Measurements from ENCODE around the gene SERGEF. TPM values are rescaled to one million over a fixed set of nuclear protein-coding genes. Genes with fewer than 3 reads are reported as not detected.

The SERGEF gene
- total RNA-seq, 2 donors from 2014 or later = 40.8 to 43.1 TPM

- H3K9me3 Mint-ChIP-seq = peaks cover 0 to 3% of the 10 kb centered on the region in 2 donors
- ATAC-seq (replicated peaks in 1 of 2) = no peak
- peaks cover 5 to 14% of the 10 kb centered on the region in 2 donors for H3K36me3 Mint-ChIP-seq (ENCODE audit: insufficient read depth in 2 of 2)
- no peaks in the 10 kb centered on the region for H3K27me3 Mint-ChIP-seq (ENCODE audit: low read depth)
- H3K27ac Mint-ChIP-seq = no peak overlapping the region
- H3K4me1 Mint-ChIP-seq (ENCODE audit: low read depth) = no peaks in the 10 kb centered on the region
- no peak overlapping the region for H3K4me3 Mint-ChIP-seq
- no peak for DNase-seq
These were observed 24.4 kb downstream of the SERGEF start for GRCh38 chr11:17988465-17988864.

GRCh38 chr11:17987826-17988225 lies 25.0 kb downstream of the SERGEF start:
- ATAC-seq (replicated peaks in 1 of 2) (no peak), DNase-seq (no peak)
- Mint-ChIP-seq H3K4me3 (no peak overlapping the region), H3K36me3 (ENCODE audit: insufficient read depth in 2 of 2) (peaks cover 5 to 18% of the 10 kb centered on the region in 2 donors), H3K27ac (no peak overlapping the region), H3K27me3 (ENCODE audit: low read depth) (no peaks in the 10 kb centered on the region), H3K9me3 (peaks cover 0 to 3% of the 10 kb centered on the region in 2 donors), H3K4me1 (ENCODE audit: low read depth) (no peaks in the 10 kb centered on the region)

GRCh38 chr11:17986711-17987220 lies 26.1 kb downstream of the SERGEF start:
- H3K9me3 Mint-ChIP-seq = peaks cover 0 to 3% of the 10 kb centered on the region in 2 donors
- no peak for ATAC-seq (replicated peaks in 1 of 2)
- no peak overlapping the region for H3K27ac Mint-ChIP-seq
- no peaks in the 10 kb centered on the region for H3K27me3 Mint-ChIP-seq (ENCODE audit: low read depth)
- peaks cover 5 to 18% of the 10 kb centered on the region in 2 donors for H3K36me3 Mint-ChIP-seq (ENCODE audit: insufficient read depth in 2 of 2)
- H3K4me1 Mint-ChIP-seq (ENCODE audit: low read depth) = no peaks in the 10 kb centered on the region
- no peak for DNase-seq
- no peak overlapping the region for H3K4me3 Mint-ChIP-seq

- no peak for DNase-seq
- H3K4me1 Mint-ChIP-seq (ENCODE audit: low read depth) = no peaks in the 10 kb centered on the region
These were observed 26.7 kb downstream of the SERGEF start for GRCh38 chr11:17986007-17986710.

GRCh38 chr11:17985517-17985916 lies 27.3 kb downstream of the SERGEF start:
- peaks cover 0 to 3% of the 10 kb centered on the region in 2 donors for H3K9me3 Mint-ChIP-seq
- H3K27me3 Mint-ChIP-seq (ENCODE audit: low read depth) = no peaks in the 10 kb centered on the region
- no peak for ATAC-seq (replicated peaks in 1 of 2)
- H3K36me3 Mint-ChIP-seq (ENCODE audit: insufficient read depth in 2 of 2) = peaks cover 5 to 16% of the 10 kb centered on the region in 2 donors
- no peak for DNase-seq
- H3K27ac Mint-ChIP-seq = no peak overlapping the region
- no peak overlapping the region for H3K4me3 Mint-ChIP-seq
- H3K4me1 Mint-ChIP-seq (ENCODE audit: low read depth) = no peaks in the 10 kb centered on the region

More at GRCh38 chr11:17986007-17986710, 26.7 kb downstream of the SERGEF start:
- H3K27me3 Mint-ChIP-seq (ENCODE audit: low read depth) = no peaks in the 10 kb centered on the region
- H3K36me3 Mint-ChIP-seq (ENCODE audit: insufficient read depth in 2 of 2) = peaks cover 5 to 16% of the 10 kb centered on the region in 2 donors
- no peak overlapping the region for H3K27ac Mint-ChIP-seq
- ATAC-seq (replicated peaks in 1 of 2) = no peak
- peaks cover 0 to 3% of the 10 kb centered on the region in 2 donors for H3K9me3 Mint-ChIP-seq
- H3K4me3 Mint-ChIP-seq = no peak overlapping the region

- H3K27ac Mint-ChIP-seq = no peak overlapping the region
- peaks cover 0 to 3% of the 10 kb centered on the region in 2 donors for H3K9me3 Mint-ChIP-seq
- no peaks in the 10 kb centered on the region for H3K27me3 Mint-ChIP-seq (ENCODE audit: low read depth)
- DNase-seq (no peak), ATAC-seq (replicated peaks in 1 of 2) (no peak)
- H3K4me3 Mint-ChIP-seq = no peak overlapping the region
- no peaks in the 10 kb centered on the region for H3K4me1 Mint-ChIP-seq (ENCODE audit: low read depth)
- peaks cover 5 to 16% of the 10 kb centered on the region in 2 donors for H3K36me3 Mint-ChIP-seq (ENCODE audit: insufficient read depth in 2 of 2)
These were observed 29.3 kb downstream of the SERGEF start for GRCh38 chr11:17983569-17983968.

- DNase-seq = peak; percentile 12 to 24
- Mint-ChIP-seq H3K4me1 (ENCODE audit: low read depth) (no peaks in the 10 kb centered on the region), H3K36me3 (ENCODE audit: insufficient read depth in 2 of 2) (peaks cover 5 to 14% of the 10 kb centered on the region in 2 donors), H3K27me3 (ENCODE audit: low read depth) (no peaks in the 10 kb centered on the region), H3K4me3 (no peak overlapping the region), H3K9me3 (peaks cover 0 to 3% of the 10 kb centered on the region in 2 donors), H3K27ac (no peak overlapping the region)
- no peak for ATAC-seq (replicated peaks in 1 of 2)
These were observed 33.0 kb downstream of the SERGEF start for GRCh38 chr11:17979770-17980371.

- Mint-ChIP-seq H3K27me3 (ENCODE audit: low read depth) (no peaks in the 10 kb centered on the region), H3K9me3 (peaks cover 0 to 3% of the 10 kb centered on the region in 2 donors), H3K4me1 (ENCODE audit: low read depth) (no peaks in the 10 kb centered on the region), H3K27ac (no peak overlapping the region), H3K4me3 (no peak overlapping the region), H3K36me3 (ENCODE audit: insufficient read depth in 2 of 2) (peaks cover under 1 to 7% of the 10 kb centered on the region in 2 donors)
- DNase-seq (peak in 1 of 2 donors; percentile 10), ATAC-seq (replicated peaks in 1 of 2) (no peak)
These were observed 34.1 kb downstream of the SERGEF start for GRCh38 chr11:17978553-17979287.

- Mint-ChIP-seq H3K27me3 (ENCODE audit: low read depth) (no peaks in the 10 kb centered on the region), H3K27ac (no peak overlapping the region), H3K36me3 (ENCODE audit: insufficient read depth in 2 of 2) (peaks cover 4 to 6% of the 10 kb centered on the region in 2 donors), H3K4me3 (no peak overlapping the region), H3K9me3 (no peaks in the 10 kb centered on the region), H3K4me1 (ENCODE audit: low read depth) (no peaks in the 10 kb centered on the region)
- ATAC-seq (replicated peaks in 1 of 2) = no peak
- no peak for DNase-seq
These were observed 36.2 kb downstream of the SERGEF start for GRCh38 chr11:17976651-17977050.

- Mint-ChIP-seq H3K9me3 (no peaks in the 10 kb centered on the region), H3K4me3 (no peak overlapping the region), H3K27ac (no peak overlapping the region), H3K36me3 (ENCODE audit: insufficient read depth in 2 of 2) (peaks cover 7 to 10% of the 10 kb centered on the region in 2 donors), H3K27me3 (ENCODE audit: low read depth) (no peaks in the 10 kb centered on the region), H3K4me1 (ENCODE audit: low read depth) (no peaks in the 10 kb centered on the region)
- ATAC-seq (replicated peaks in 1 of 2) (no peak), DNase-seq (no peak)
These were observed 38.6 kb downstream of the SERGEF start for GRCh38 chr11:17974246-17974645.

GRCh38 chr11:17972987-17973386 lies 39.9 kb downstream of the SERGEF start:
- Mint-ChIP-seq H3K27ac (no peak overlapping the region), H3K27me3 (ENCODE audit: low read depth) (no peaks in the 10 kb centered on the region), H3K4me1 (ENCODE audit: low read depth) (no peaks in the 10 kb centered on the region), H3K9me3 (no peaks in the 10 kb centered on the region), H3K36me3 (ENCODE audit: insufficient read depth in 2 of 2) (peaks cover 7 to 10% of the 10 kb centered on the region in 2 donors), H3K4me3 (no peak overlapping the region)
- DNase-seq (no peak), ATAC-seq (replicated peaks in 1 of 2) (no peak)

GRCh38 chr11:17968206-17968605 lies 44.6 kb downstream of the SERGEF start:
- ATAC-seq (replicated peaks in 1 of 2) (no peak), DNase-seq (no peak)
- Mint-ChIP-seq H3K36me3 (ENCODE audit: insufficient read depth in 2 of 2) (peaks cover 10 to 13% of the 10 kb centered on the region in 2 donors), H3K27me3 (ENCODE audit: low read depth) (no peaks in the 10 kb centered on the region), H3K9me3 (no peaks in the 10 kb centered on the region), H3K27ac (no peak overlapping the region), H3K4me1 (ENCODE audit: low read depth) (no peaks in the 10 kb centered on the region), H3K4me3 (no peak overlapping the region)

- H3K36me3 Mint-ChIP-seq (ENCODE audit: insufficient read depth in 2 of 2) = peaks cover 9 to 13% of the 10 kb centered on the region in 2 donors
- H3K9me3 Mint-ChIP-seq = no peaks in the 10 kb centered on the region
- ATAC-seq (replicated peaks in 1 of 2) (no peak), DNase-seq (no peak)
- no peak overlapping the region for H3K27ac Mint-ChIP-seq
- H3K4me1 Mint-ChIP-seq (ENCODE audit: low read depth) = no peaks in the 10 kb centered on the region
- H3K27me3 Mint-ChIP-seq (ENCODE audit: low read depth) = no peaks in the 10 kb centered on the region
- H3K4me3 Mint-ChIP-seq = no peak overlapping the region
These were observed 45.2 kb downstream of the SERGEF start for GRCh38 chr11:17967661-17968060.
